Measurements from ENCODE around the gene ANKRD13A.
A peak's percentile ranks its signal among the peaks of the same experiment; 100 is the strongest.
"Not testable (repeated sequence)": the region's sequence is repeated elsewhere in the genome, so short reads cannot be mapped to it uniquely, and the experiment has no call there.

ANKRD13A gene

GRCh38 chr12:110067531-110067930 lies 68.3 kb downstream of the ANKRD13A start:
- no peaks in the 10 kb centered on the region for H3K79me2 ChIP-seq (ENCODE audit: control insufficient read depth, insufficient read depth, low read length, unreplicated experiment)
- H3K27me3 ChIP-seq (ENCODE audit: insufficient read depth, low read length), result no peaks in the 10 kb centered on the region
- H3K4me1 ChIP-seq (ENCODE audit: control insufficient read depth, insufficient read depth, low read length, unreplicated experiment), result no peaks in the 10 kb centered on the region
- no peaks in the 10 kb centered on the region for H3K36me3 ChIP-seq (ENCODE audit: insufficient read depth, low read length)
- H3K4me3 ChIP-seq (ENCODE audit: low read depth, low read length), result no peak overlapping the region
- H3K27ac ChIP-seq (ENCODE audit: low read depth, low read length), result no peak overlapping the region
- H2AFZ ChIP-seq (ENCODE audit: low read length, unreplicated experiment), result no peak overlapping the region

GRCh38 chr12:110068115-110068514 lies 68.9 kb downstream of the ANKRD13A start:
- not testable (repeated sequence) for H3K4me1 ChIP-seq (ENCODE audit: control insufficient read depth, insufficient read depth, low read length, unreplicated experiment); H2AFZ ChIP-seq (ENCODE audit: low read length, unreplicated experiment); H3K79me2 ChIP-seq (ENCODE audit: control insufficient read depth, insufficient read depth, low read length, unreplicated experiment); H3K4me3 ChIP-seq (ENCODE audit: low read depth, low read length); H3K36me3 ChIP-seq (ENCODE audit: insufficient read depth, low read length); H3K27me3 ChIP-seq (ENCODE audit: insufficient read depth, low read length); H3K27ac ChIP-seq (ENCODE audit: low read depth, low read length)

GRCh38 chr12:110068654-110069053 lies 69.4 kb downstream of the ANKRD13A start:
- Histone ChIP-seq H3K79me2 (ENCODE audit: control insufficient read depth, insufficient read depth, low read length, unreplicated experiment) (no peaks in the 10 kb centered on the region), H3K27me3 (ENCODE audit: insufficient read depth, low read length) (no peaks in the 10 kb centered on the region), H3K27ac (ENCODE audit: low read depth, low read length) (no peak overlapping the region), H3K36me3 (ENCODE audit: insufficient read depth, low read length) (no peaks in the 10 kb centered on the region), H2AFZ (ENCODE audit: low read length, unreplicated experiment) (no peak overlapping the region), H3K4me1 (ENCODE audit: control insufficient read depth, insufficient read depth, low read length, unreplicated experiment) (no peaks in the 10 kb centered on the region), H3K4me3 (ENCODE audit: low read depth, low read length) (no peak overlapping the region)

DNA sequence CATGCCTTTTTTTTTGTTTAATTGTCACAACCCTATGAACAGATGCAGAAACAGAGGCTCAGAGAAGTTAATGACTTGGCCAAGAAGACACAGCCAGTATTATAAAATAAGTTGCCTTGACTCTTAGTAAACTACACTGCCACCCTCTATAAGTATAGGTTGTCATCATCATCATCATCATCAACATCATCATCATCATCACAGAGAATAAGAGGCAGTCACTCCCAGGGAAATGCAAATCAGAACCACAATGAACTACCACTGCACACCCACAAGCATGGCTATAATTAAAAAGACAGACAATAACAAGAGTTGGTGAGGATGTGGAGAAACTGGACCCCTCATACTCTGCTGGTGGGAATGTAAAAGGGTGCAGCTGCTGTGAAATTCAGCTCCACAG lies 72.3 kb downstream of the ANKRD13A start:
- Histone ChIP-seq H3K79me2 (ENCODE audit: control insufficient read depth, insufficient read depth, low read length, unreplicated experiment) (no peaks in the 10 kb centered on the region), H3K36me3 (ENCODE audit: insufficient read depth, low read length) (no peaks in the 10 kb centered on the region), H3K4me3 (ENCODE audit: low read depth, low read length) (no peak overlapping the region), H3K27ac (ENCODE audit: low read depth, low read length) (no peak overlapping the region), H3K4me1 (ENCODE audit: control insufficient read depth, insufficient read depth, low read length, unreplicated experiment) (peaks cover 3% of the 10 kb centered on the region), H2AFZ (ENCODE audit: low read length, unreplicated experiment) (no peak overlapping the region), H3K27me3 (ENCODE audit: insufficient read depth, low read length) (no peaks in the 10 kb centered on the region)

DNA sequence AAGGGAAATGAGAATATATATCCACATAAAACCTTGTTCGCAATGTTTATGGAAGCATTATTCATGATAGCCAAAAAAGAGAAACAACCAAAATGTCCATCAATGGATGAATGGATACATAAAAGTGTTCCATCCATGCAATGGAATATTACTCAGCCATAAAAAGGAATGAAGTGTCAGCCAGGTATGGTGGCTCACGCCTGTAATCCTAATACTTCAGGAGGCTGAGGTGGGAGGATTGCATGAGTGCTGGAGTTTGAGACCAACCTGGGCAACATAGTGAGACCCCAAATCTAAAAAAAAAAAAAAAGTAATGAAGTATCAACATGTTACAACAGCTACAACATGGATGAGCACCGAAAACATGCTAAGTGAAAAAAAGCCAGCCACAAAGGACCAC lies 72.7 kb downstream of the ANKRD13A start:
- Histone ChIP-seq H3K4me1 (ENCODE audit: control insufficient read depth, insufficient read depth, low read length, unreplicated experiment) (peaks cover 3% of the 10 kb centered on the region), H3K27me3 (ENCODE audit: insufficient read depth, low read length) (no peaks in the 10 kb centered on the region), H2AFZ (ENCODE audit: low read length, unreplicated experiment) (no peak overlapping the region), H3K4me3 (ENCODE audit: low read depth, low read length) (no peak overlapping the region), H3K27ac (ENCODE audit: low read depth, low read length) (no peak overlapping the region), H3K79me2 (ENCODE audit: control insufficient read depth, insufficient read depth, low read length, unreplicated experiment) (no peaks in the 10 kb centered on the region), H3K36me3 (ENCODE audit: insufficient read depth, low read length) (no peaks in the 10 kb centered on the region)

- H3K36me3 ChIP-seq (ENCODE audit: insufficient read depth, low read length); H3K79me2 ChIP-seq (ENCODE audit: control insufficient read depth, insufficient read depth, low read length, unreplicated experiment); H3K27ac ChIP-seq (ENCODE audit: low read depth, low read length); H3K4me1 ChIP-seq (ENCODE audit: control insufficient read depth, insufficient read depth, low read length, unreplicated experiment); H3K27me3 ChIP-seq (ENCODE audit: insufficient read depth, low read length): not testable (repeated sequence)
- Histone ChIP-seq H2AFZ (ENCODE audit: low read length, unreplicated experiment) (peak overlapping the region; percentile 80), H3K4me3 (ENCODE audit: low read depth, low read length) (peak overlapping the region; percentile 88)
Measured at GRCh38 chr12:110072636-110073035, 73.4 kb downstream of the ANKRD13A start.

DNA sequence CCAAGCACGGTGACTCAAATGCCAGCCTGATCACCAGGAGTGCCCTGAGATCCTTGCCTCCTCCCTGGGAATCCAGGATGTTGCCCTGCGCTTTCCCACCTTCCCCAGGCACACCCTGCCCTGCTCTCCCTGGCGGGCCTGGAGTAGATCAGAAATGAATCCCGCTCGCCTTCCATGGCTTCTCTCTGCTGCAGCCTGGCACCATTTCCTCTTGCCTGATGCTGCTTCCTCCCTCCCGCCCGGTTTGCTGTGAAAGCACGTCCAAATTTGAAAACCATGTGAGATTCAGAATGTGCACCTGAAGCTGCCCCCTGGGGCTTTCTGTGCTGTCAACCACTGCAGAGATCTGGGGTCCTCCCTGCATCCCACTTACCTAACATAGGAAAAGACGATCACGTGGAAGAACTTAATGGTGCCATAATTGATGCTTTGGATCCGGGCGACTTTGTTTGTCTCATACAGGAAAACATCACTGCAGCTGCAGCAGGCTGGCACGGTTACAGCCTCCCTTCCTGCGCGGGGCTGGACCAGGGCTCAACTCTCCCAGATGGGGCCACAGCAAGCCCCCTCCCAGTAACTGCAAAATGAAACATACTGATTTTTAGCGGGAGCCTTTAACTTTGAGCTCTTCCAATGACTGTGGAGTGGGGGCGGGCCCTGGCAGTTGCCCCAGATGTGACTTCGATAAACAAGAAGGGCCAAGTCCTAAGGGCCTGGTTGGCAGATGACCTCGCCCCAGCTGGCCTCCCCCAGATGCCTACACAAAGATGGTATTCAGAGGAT lies 74.0 kb downstream of the ANKRD13A start:
- Histone ChIP-seq H2AFZ (ENCODE audit: low read length, unreplicated experiment) (peak overlapping the region; percentile 80), H3K4me3 (ENCODE audit: low read depth, low read length) (peak overlapping the region; percentile 88), H3K27me3 (ENCODE audit: insufficient read depth, low read length) (no peaks in the 10 kb centered on the region), H3K4me1 (ENCODE audit: control insufficient read depth, insufficient read depth, low read length, unreplicated experiment) (peaks cover 3% of the 10 kb centered on the region), H3K79me2 (ENCODE audit: control insufficient read depth, insufficient read depth, low read length, unreplicated experiment) (no peaks in the 10 kb centered on the region), H3K36me3 (ENCODE audit: insufficient read depth, low read length) (no peaks in the 10 kb centered on the region), H3K27ac (ENCODE audit: low read depth, low read length) (no peak overlapping the region)

GRCh38 chr12:110074089-110074488 lies 74.9 kb downstream of the ANKRD13A start:
- no peaks in the 10 kb centered on the region for H3K79me2 ChIP-seq (ENCODE audit: control insufficient read depth, insufficient read depth, low read length, unreplicated experiment)
- H2AFZ ChIP-seq (ENCODE audit: low read length, unreplicated experiment), result peak overlapping the region; percentile 80
- H3K27me3 ChIP-seq (ENCODE audit: insufficient read depth, low read length), result no peaks in the 10 kb centered on the region
- no peaks in the 10 kb centered on the region for H3K36me3 ChIP-seq (ENCODE audit: insufficient read depth, low read length)
- no peak overlapping the region; the same call in 1 of the 2 replicates for H3K4me3 ChIP-seq (ENCODE audit: low read depth, low read length)
- H3K27ac ChIP-seq (ENCODE audit: low read depth, low read length), result no peak overlapping the region
- peaks cover 3% of the 10 kb centered on the region for H3K4me1 ChIP-seq (ENCODE audit: control insufficient read depth, insufficient read depth, low read length, unreplicated experiment)

GRCh38 chr12:110075880-110076279 lies 76.7 kb downstream of the ANKRD13A start:
- H3K79me2 ChIP-seq (ENCODE audit: control insufficient read depth, insufficient read depth, low read length, unreplicated experiment), result no peaks in the 10 kb centered on the region
- H3K4me3 ChIP-seq (ENCODE audit: low read depth, low read length), result no peak overlapping the region
- no peaks in the 10 kb centered on the region for H3K36me3 ChIP-seq (ENCODE audit: insufficient read depth, low read length)
- H2AFZ ChIP-seq (ENCODE audit: low read length, unreplicated experiment), result no peak overlapping the region
- no peaks in the 10 kb centered on the region for H3K27me3 ChIP-seq (ENCODE audit: insufficient read depth, low read length)
- H3K4me1 ChIP-seq (ENCODE audit: control insufficient read depth, insufficient read depth, low read length, unreplicated experiment), result peaks cover 3% of the 10 kb centered on the region
- H3K27ac ChIP-seq (ENCODE audit: low read depth, low read length), result no peak overlapping the region

DNA sequence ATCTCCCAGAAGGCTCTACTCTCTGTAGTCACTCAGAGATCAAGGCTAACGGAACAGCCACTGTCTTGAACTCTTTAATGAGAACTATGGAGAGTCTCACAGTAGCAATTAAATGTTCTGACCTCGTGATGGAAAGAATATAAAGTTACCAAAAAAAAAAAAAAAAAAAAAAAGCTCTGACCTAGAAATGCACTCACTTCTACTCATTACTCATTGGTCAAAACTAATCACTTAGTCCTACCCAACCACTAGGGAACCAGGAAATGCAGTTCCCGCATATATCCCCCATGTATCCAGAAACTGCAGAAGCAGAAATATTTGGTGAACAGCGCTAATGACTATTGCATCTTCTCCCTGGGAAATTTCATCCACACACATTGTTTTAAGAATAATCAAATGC lies 78.6 kb downstream of the ANKRD13A start:
- Histone ChIP-seq H3K79me2 (ENCODE audit: control insufficient read depth, insufficient read depth, low read length, unreplicated experiment) (no peaks in the 10 kb centered on the region), H2AFZ (ENCODE audit: low read length, unreplicated experiment) (no peak overlapping the region), H3K27me3 (ENCODE audit: insufficient read depth, low read length) (no peaks in the 10 kb centered on the region), H3K4me1 (ENCODE audit: control insufficient read depth, insufficient read depth, low read length, unreplicated experiment) (peaks cover 3% of the 10 kb centered on the region), H3K4me3 (ENCODE audit: low read depth, low read length) (no peak overlapping the region), H3K27ac (ENCODE audit: low read depth, low read length) (no peak overlapping the region), H3K36me3 (ENCODE audit: insufficient read depth, low read length) (no peaks in the 10 kb centered on the region)

Data from ACC112 (cell line).